Measurements from ENCODE around the gene MAGI2. TPM values are rescaled to one million over a fixed set of nuclear protein-coding genes. Genes with fewer than 3 reads are reported as not detected.

Gene MAGI2
- polyA plus RNA-seq, 4 donors, result 0.22 to 2.1 (median 1.5) TPM

- Histone ChIP-seq H3K27me3 (ENCODE audit: control insufficient read depth in 3 of 3, insufficient read depth in 3 of 3, low read length in 3 of 3) (no peaks in the 10 kb centered on the region), H3K9me3 (ENCODE audit: control insufficient read depth in 2 of 2, insufficient read depth in 1 of 2, low read depth in 1 of 2, low read length in 1 of 2) (no peaks in the 10 kb centered on the region), H3K36me3 (ENCODE audit: control insufficient read depth in 3 of 3, insufficient read depth in 2 of 3, low read depth in 1 of 3, low read length in 3 of 3) (no peaks in the 10 kb centered on the region), H3K4me1 (ENCODE audit: control insufficient read depth in 3 of 3, insufficient read depth in 2 of 3, low read depth in 1 of 3, low read length in 2 of 3) (no peaks in the 10 kb centered on the region), H3K27ac (ENCODE audit: low read depth in 1 of 3, low read length in 2 of 3) (no peak overlapping the region), H3K4me3 (ENCODE audit: low read depth in 1 of 3, low read length in 3 of 3) (no peak overlapping the region)
- FAIRE-seq (no peak), DNase-seq (no peak)
Measured at GRCh38 chr7:78101076-78101475, 1352.4 kb downstream of the MAGI2 start.

- FAIRE-seq, result no peak
- 75 to 95% (median 78%) methylated on average over 3 of the region's 3 CpGs for WGBS, 3 donors
- no peaks in the 10 kb centered on the region for H3K9me3 ChIP-seq (ENCODE audit: control insufficient read depth in 2 of 2, insufficient read depth in 1 of 2, low read depth in 1 of 2, low read length in 1 of 2)
- no peaks in the 10 kb centered on the region for H3K4me1 ChIP-seq (ENCODE audit: control insufficient read depth in 3 of 3, insufficient read depth in 2 of 3, low read depth in 1 of 3, low read length in 2 of 3)
- H3K27ac ChIP-seq (ENCODE audit: low read depth in 1 of 3, low read length in 2 of 3), result no peak overlapping the region
- no peaks in the 10 kb centered on the region for H3K36me3 ChIP-seq (ENCODE audit: control insufficient read depth in 3 of 3, insufficient read depth in 2 of 3, low read depth in 1 of 3, low read length in 3 of 3)
- H3K4me3 ChIP-seq (ENCODE audit: low read depth in 1 of 3, low read length in 3 of 3), result no peak overlapping the region
- H3K27me3 ChIP-seq (ENCODE audit: control insufficient read depth in 3 of 3, insufficient read depth in 3 of 3, low read length in 3 of 3), result no peaks in the 10 kb centered on the region
- DNase-seq, result no peak
Measured at GRCh38 chr7:78099715-78100394, 1353.6 kb downstream of the MAGI2 start.

- FAIRE-seq, result no peak
- no peaks in the 10 kb centered on the region for H3K4me1 ChIP-seq (ENCODE audit: control insufficient read depth in 3 of 3, insufficient read depth in 2 of 3, low read depth in 1 of 3, low read length in 2 of 3)
- no peak for DNase-seq
- H3K4me3 ChIP-seq (ENCODE audit: low read depth in 1 of 3, low read length in 3 of 3), result no peak overlapping the region
- no peaks in the 10 kb centered on the region for H3K9me3 ChIP-seq (ENCODE audit: control insufficient read depth in 2 of 2, insufficient read depth in 1 of 2, low read depth in 1 of 2, low read length in 1 of 2)
- H3K27me3 ChIP-seq (ENCODE audit: control insufficient read depth in 3 of 3, insufficient read depth in 3 of 3, low read length in 3 of 3), result no peaks in the 10 kb centered on the region
- no peak overlapping the region for H3K27ac ChIP-seq (ENCODE audit: low read depth in 1 of 3, low read length in 2 of 3)
- no peaks in the 10 kb centered on the region for H3K36me3 ChIP-seq (ENCODE audit: control insufficient read depth in 3 of 3, insufficient read depth in 2 of 3, low read depth in 1 of 3, low read length in 3 of 3)
Measured at GRCh38 chr7:78095549-78095948, 1357.9 kb downstream of the MAGI2 start.

- Histone ChIP-seq H3K27ac (ENCODE audit: low read depth in 1 of 3, low read length in 2 of 3) (no peak overlapping the region), H3K4me1 (ENCODE audit: control insufficient read depth in 3 of 3, insufficient read depth in 2 of 3, low read depth in 1 of 3, low read length in 2 of 3) (no peaks in the 10 kb centered on the region), H3K4me3 (ENCODE audit: low read depth in 1 of 3, low read length in 3 of 3) (no peak overlapping the region), H3K36me3 (ENCODE audit: control insufficient read depth in 3 of 3, insufficient read depth in 2 of 3, low read depth in 1 of 3, low read length in 3 of 3) (no peaks in the 10 kb centered on the region), H3K27me3 (ENCODE audit: control insufficient read depth in 3 of 3, insufficient read depth in 3 of 3, low read length in 3 of 3) (no peaks in the 10 kb centered on the region), H3K9me3 (ENCODE audit: control insufficient read depth in 2 of 2, insufficient read depth in 1 of 2, low read depth in 1 of 2, low read length in 1 of 2) (no peaks in the 10 kb centered on the region)
- WGBS, 3 donors, result 77 to 79% (median 79%) methylated on average over 3 of the region's 3 CpGs
- DNase-seq, result no peak
- FAIRE-seq, result no peak
Measured at GRCh38 chr7:78092331-78092730, 1361.1 kb downstream of the MAGI2 start.

- Histone ChIP-seq H3K36me3 (ENCODE audit: control insufficient read depth in 3 of 3, insufficient read depth in 2 of 3, low read depth in 1 of 3, low read length in 3 of 3) (no peaks in the 10 kb centered on the region), H3K27ac (ENCODE audit: low read depth in 1 of 3, low read length in 2 of 3) (no peak overlapping the region), H3K4me1 (ENCODE audit: control insufficient read depth in 3 of 3, insufficient read depth in 2 of 3, low read depth in 1 of 3, low read length in 2 of 3) (no peaks in the 10 kb centered on the region), H3K27me3 (ENCODE audit: control insufficient read depth in 3 of 3, insufficient read depth in 3 of 3, low read length in 3 of 3) (no peaks in the 10 kb centered on the region), H3K4me3 (ENCODE audit: low read depth in 1 of 3, low read length in 3 of 3) (no peak overlapping the region), H3K9me3 (ENCODE audit: control insufficient read depth in 2 of 2, insufficient read depth in 1 of 2, low read depth in 1 of 2, low read length in 1 of 2) (no peaks in the 10 kb centered on the region)
- no peak for DNase-seq
- no peak for FAIRE-seq
Measured at GRCh38 chr7:78090616-78091015, 1362.9 kb downstream of the MAGI2 start.

- FAIRE-seq, result no peak
- H3K27me3 ChIP-seq (ENCODE audit: control insufficient read depth in 3 of 3, insufficient read depth in 3 of 3, low read length in 3 of 3), result no peaks in the 10 kb centered on the region
- no peak overlapping the region for H3K27ac ChIP-seq (ENCODE audit: low read depth in 1 of 3, low read length in 2 of 3)
- H3K9me3 ChIP-seq (ENCODE audit: control insufficient read depth in 2 of 2, insufficient read depth in 1 of 2, low read depth in 1 of 2, low read length in 1 of 2), result no peaks in the 10 kb centered on the region
- no peak overlapping the region for H3K4me3 ChIP-seq (ENCODE audit: low read depth in 1 of 3, low read length in 3 of 3)
- H3K4me1 ChIP-seq (ENCODE audit: control insufficient read depth in 3 of 3, insufficient read depth in 2 of 3, low read depth in 1 of 3, low read length in 2 of 3), result no peaks in the 10 kb centered on the region
- WGBS, 3 donors, result 77 to 85% (median 79%) methylated on average over 6 of the region's 6 CpGs
- no peaks in the 10 kb centered on the region for H3K36me3 ChIP-seq (ENCODE audit: control insufficient read depth in 3 of 3, insufficient read depth in 2 of 3, low read depth in 1 of 3, low read length in 3 of 3)
- DNase-seq, result no peak
Measured at GRCh38 chr7:78083476-78084120, 1369.9 kb downstream of the MAGI2 start.

GRCh38 chr7:78082556-78082955 is 1370.9 kb downstream of the MAGI2 start:
- no peaks in the 10 kb centered on the region for H3K4me1 ChIP-seq (ENCODE audit: control insufficient read depth in 3 of 3, insufficient read depth in 2 of 3, low read depth in 1 of 3, low read length in 2 of 3)
- DNase-seq (no peak), FAIRE-seq (no peak)
- no peaks in the 10 kb centered on the region for H3K9me3 ChIP-seq (ENCODE audit: control insufficient read depth in 2 of 2, insufficient read depth in 1 of 2, low read depth in 1 of 2, low read length in 1 of 2)
- WGBS, 3 donors, result 77 to 84% (median 82%) methylated on average over 5 of the region's 5 CpGs
- H3K4me3 ChIP-seq (ENCODE audit: low read depth in 1 of 3, low read length in 3 of 3), result no peak overlapping the region
- H3K27me3 ChIP-seq (ENCODE audit: control insufficient read depth in 3 of 3, insufficient read depth in 3 of 3, low read length in 3 of 3), result no peaks in the 10 kb centered on the region
- H3K27ac ChIP-seq (ENCODE audit: low read depth in 1 of 3, low read length in 2 of 3), result no peak overlapping the region
- no peaks in the 10 kb centered on the region for H3K36me3 ChIP-seq (ENCODE audit: control insufficient read depth in 3 of 3, insufficient read depth in 2 of 3, low read depth in 1 of 3, low read length in 3 of 3)

- H3K9me3 ChIP-seq (ENCODE audit: control insufficient read depth in 2 of 2, insufficient read depth in 1 of 2, low read depth in 1 of 2, low read length in 1 of 2), result no peaks in the 10 kb centered on the region
- no peaks in the 10 kb centered on the region for H3K36me3 ChIP-seq (ENCODE audit: control insufficient read depth in 3 of 3, insufficient read depth in 2 of 3, low read depth in 1 of 3, low read length in 3 of 3)
- FAIRE-seq, result no peak
- 79 to 87% (median 81%) methylated on average over 4 of the region's 4 CpGs for WGBS, 3 donors
- no peak for DNase-seq
- no peaks in the 10 kb centered on the region for H3K27me3 ChIP-seq (ENCODE audit: control insufficient read depth in 3 of 3, insufficient read depth in 3 of 3, low read length in 3 of 3)
- H3K4me1 ChIP-seq (ENCODE audit: control insufficient read depth in 3 of 3, insufficient read depth in 2 of 3, low read depth in 1 of 3, low read length in 2 of 3), result no peaks in the 10 kb centered on the region
- no peak overlapping the region for H3K27ac ChIP-seq (ENCODE audit: low read depth in 1 of 3, low read length in 2 of 3)
- no peak overlapping the region for H3K4me3 ChIP-seq (ENCODE audit: low read depth in 1 of 3, low read length in 3 of 3)
Measured at GRCh38 chr7:78081888-78082287, 1371.6 kb downstream of the MAGI2 start.

- Histone ChIP-seq H3K27me3 (ENCODE audit: control insufficient read depth in 3 of 3, insufficient read depth in 3 of 3, low read length in 3 of 3) (no peaks in the 10 kb centered on the region), H3K27ac (ENCODE audit: low read depth in 1 of 3, low read length in 2 of 3) (no peak overlapping the region), H3K4me1 (ENCODE audit: control insufficient read depth in 3 of 3, insufficient read depth in 2 of 3, low read depth in 1 of 3, low read length in 2 of 3) (no peaks in the 10 kb centered on the region), H3K9me3 (ENCODE audit: control insufficient read depth in 2 of 2, insufficient read depth in 1 of 2, low read depth in 1 of 2, low read length in 1 of 2) (no peaks in the 10 kb centered on the region), H3K36me3 (ENCODE audit: control insufficient read depth in 3 of 3, insufficient read depth in 2 of 3, low read depth in 1 of 3, low read length in 3 of 3) (no peaks in the 10 kb centered on the region), H3K4me3 (ENCODE audit: low read depth in 1 of 3, low read length in 3 of 3) (no peak overlapping the region)
- 88 to 95% (median 92%) methylated on average over 1 of the region's 1 CpG for WGBS, 3 donors
- FAIRE-seq (no peak), DNase-seq (no peak)
Measured at GRCh38 chr7:78081344-78081743, 1372.1 kb downstream of the MAGI2 start.
